ENCODE measurements around the gene ZNF215. TPM values are rescaled to one million over a fixed set of nuclear protein-coding genes. Genes with fewer than 3 reads are reported as not detected.
"Not testable (repeated sequence)": the region's sequence is repeated elsewhere in the genome, so short reads cannot be mapped to it uniquely, and the experiment has no call there.

ZNF215 gene
- total RNA-seq, 1 experiment from 2014 or later = 0.26 TPM

- no peaks in the 10 kb centered on the region for H3K9me3 ChIP-seq (ENCODE audit: low read depth, low read length, poor library complexity, severe bottlenecking)
- no peak for TF ChIP-seq EZH2 (IDR thresholded peaks at IDR 0.05; ENCODE audit: borderline replicate concordance, low read depth, low read length, poor library complexity, severe bottlenecking)
- no peak for TF ChIP-seq CTCF (conservative IDR thresholded peaks at IDR 0.05; ENCODE audit: low read depth, low read length)
- H3K27me3 ChIP-seq (replicated peaks; ENCODE audit: insufficient read depth, low read depth, low read length, poor library complexity) = no peaks in the 10 kb centered on the region
- no peak for DNase-seq (ENCODE audit: low spot score)
- POLR2A ChIA-PET (ENCODE audit: low non-redundant PET) = no interaction called here
- BruUV-seq (replicated peaks) = no TSS peak
- H3K36me3 ChIP-seq (ENCODE audit: insufficient read depth, low read length, poor library complexity, severe bottlenecking) = no peaks in the 10 kb centered on the region
- H3K4me3 ChIP-seq (ENCODE audit: low read depth, low read length, poor library complexity, severe bottlenecking) = no peak overlapping the region
- H3K27ac ChIP-seq (ENCODE audit: low read depth, low read length, poor library complexity, severe bottlenecking) = no peak overlapping the region
- CTCF ChIA-PET = no interaction called here
- intact Hi-C loops (cut with micrococcal nuclease; ENCODE audit: unreplicated experiment) = no loop called here
- no peaks in the 10 kb centered on the region for H3K4me1 ChIP-seq (ENCODE audit: insufficient read depth, low read length, poor library complexity, severe bottlenecking)
Measured at GRCh38 chr11:6943131-6943530, 16.9 kb downstream of the ZNF215 start.

- H3K27ac ChIP-seq (ENCODE audit: low read depth, low read length, poor library complexity, severe bottlenecking); H3K9me3 ChIP-seq (ENCODE audit: low read depth, low read length, poor library complexity, severe bottlenecking); H3K36me3 ChIP-seq (ENCODE audit: insufficient read depth, low read length, poor library complexity, severe bottlenecking); DNase-seq (ENCODE audit: low spot score); intact Hi-C loops (cut with micrococcal nuclease; ENCODE audit: unreplicated experiment); H3K4me1 ChIP-seq (ENCODE audit: insufficient read depth, low read length, poor library complexity, severe bottlenecking); CTCF ChIA-PET; H3K27me3 ChIP-seq (replicated peaks; ENCODE audit: insufficient read depth, low read depth, low read length, poor library complexity); POLR2A ChIA-PET (ENCODE audit: low non-redundant PET); H3K4me3 ChIP-seq (ENCODE audit: low read depth, low read length, poor library complexity, severe bottlenecking); BruUV-seq (replicated peaks): not testable (repeated sequence)
Measured at GRCh38 chr11:6954248-6954647, 28.0 kb downstream of the ZNF215 start.

GRCh38 chr11:6962141-6962540, 35.9 kb downstream of the ZNF215 start:
- ChIA-PET CTCF (no interaction called here), POLR2A (ENCODE audit: low non-redundant PET) (no interaction called here)
- intact Hi-C loops (cut with micrococcal nuclease; ENCODE audit: unreplicated experiment) = no loop called here
- no peak overlapping the region for H3K27ac ChIP-seq (ENCODE audit: low read depth, low read length, poor library complexity, severe bottlenecking)
- no peaks in the 10 kb centered on the region for H3K27me3 ChIP-seq (replicated peaks; ENCODE audit: insufficient read depth, low read depth, low read length, poor library complexity)
- no peaks in the 10 kb centered on the region for H3K9me3 ChIP-seq (ENCODE audit: low read depth, low read length, poor library complexity, severe bottlenecking)
- H3K4me1 ChIP-seq (ENCODE audit: insufficient read depth, low read length, poor library complexity, severe bottlenecking) = no peaks in the 10 kb centered on the region
- H3K4me3 ChIP-seq (ENCODE audit: low read depth, low read length, poor library complexity, severe bottlenecking) = no peak overlapping the region
- DNase-seq (ENCODE audit: low spot score) = no peak
- BruUV-seq (replicated peaks) = no TSS peak
- H3K36me3 ChIP-seq (ENCODE audit: insufficient read depth, low read length, poor library complexity, severe bottlenecking) = no peaks in the 10 kb centered on the region
- TF ChIP-seq EZH2 (IDR thresholded peaks at IDR 0.05; ENCODE audit: borderline replicate concordance, low read depth, low read length, poor library complexity, severe bottlenecking) (no peak), CTCF (conservative IDR thresholded peaks at IDR 0.05; ENCODE audit: low read depth, low read length) (no peak)

- no peak for DNase-seq (ENCODE audit: low spot score)
- no peak for TF ChIP-seq CTCF (conservative IDR thresholded peaks at IDR 0.05; ENCODE audit: low read depth, low read length)
- no peak for TF ChIP-seq EZH2 (IDR thresholded peaks at IDR 0.05; ENCODE audit: borderline replicate concordance, low read depth, low read length, poor library complexity, severe bottlenecking)
- no TSS peak for BruUV-seq (replicated peaks)
- Histone ChIP-seq H3K4me3 (ENCODE audit: low read depth, low read length, poor library complexity, severe bottlenecking) (no peak overlapping the region), H3K27ac (ENCODE audit: low read depth, low read length, poor library complexity, severe bottlenecking) (no peak overlapping the region), H3K4me1 (ENCODE audit: insufficient read depth, low read length, poor library complexity, severe bottlenecking) (no peaks in the 10 kb centered on the region), H3K36me3 (ENCODE audit: insufficient read depth, low read length, poor library complexity, severe bottlenecking) (no peaks in the 10 kb centered on the region), H3K27me3 (replicated peaks; ENCODE audit: insufficient read depth, low read depth, low read length, poor library complexity) (no peaks in the 10 kb centered on the region), H3K9me3 (ENCODE audit: low read depth, low read length, poor library complexity, severe bottlenecking) (no peaks in the 10 kb centered on the region)
- intact Hi-C loops (cut with micrococcal nuclease; ENCODE audit: unreplicated experiment) = no loop called here
- POLR2A ChIA-PET (ENCODE audit: low non-redundant PET) = no interaction called here
- CTCF ChIA-PET = no interaction called here
Measured at GRCh38 chr11:6962673-6963072, 36.4 kb downstream of the ZNF215 start.
